Ramos (cell line): ENCODE measurements around the gene SLC35B1.
"Not testable (repeated sequence)": the region's sequence is repeated elsewhere in the genome, so short reads cannot be mapped to it uniquely, and the experiment has no call there.

ENCODE experiments used
- in situ Hi-C: fragments of 300-500 bp; cut with MboI; formaldehyde crosslinking; loops from one replicate; pipeline ENCODE4 v1.14.3; 2022; ENCODE audit warnings: low sequenced_read_pairs; ENCODE audit not compliant: unreplicated experiment

SLC35B1 gene

DNA sequence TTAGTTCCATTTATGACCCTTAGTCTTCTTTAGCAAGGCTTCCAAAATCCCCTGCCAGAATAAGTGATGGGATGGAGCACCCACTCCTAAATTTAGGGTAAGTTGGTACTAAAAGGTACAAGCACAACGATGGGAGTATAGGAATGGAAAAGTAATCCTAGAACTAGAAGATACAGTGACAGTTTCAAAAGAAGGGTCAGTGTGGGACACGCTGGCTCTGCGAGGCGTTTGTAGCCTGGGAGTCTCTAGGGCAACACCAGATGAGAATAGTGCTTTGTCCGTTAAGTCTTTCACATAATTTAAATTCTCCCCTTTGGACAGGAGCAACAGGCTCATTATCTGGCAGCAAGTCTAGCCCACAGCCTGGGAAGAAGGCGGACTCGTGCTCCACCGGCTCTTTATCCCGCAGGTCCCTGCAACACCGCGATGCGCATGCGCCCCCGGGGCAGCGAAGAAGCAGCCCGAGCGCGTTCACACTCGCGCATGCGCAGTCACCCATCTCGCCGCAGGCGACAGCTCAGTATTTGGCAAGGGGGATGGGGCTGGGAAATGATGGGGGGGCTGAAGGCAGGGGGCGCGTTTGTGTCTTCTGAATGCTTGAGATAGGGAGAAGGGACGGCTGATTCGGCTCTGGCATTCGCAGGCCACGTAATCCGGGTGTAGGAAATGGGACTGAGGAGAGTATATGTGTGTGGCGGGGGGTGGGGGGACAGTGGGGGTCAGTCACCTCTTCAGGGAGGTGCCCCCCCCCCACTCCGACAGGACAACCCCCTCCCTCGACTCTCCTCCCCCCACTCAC is 30.4 kb downstream of the SLC35B1 start:
- in situ Hi-C loops = no loop called here

DNA sequence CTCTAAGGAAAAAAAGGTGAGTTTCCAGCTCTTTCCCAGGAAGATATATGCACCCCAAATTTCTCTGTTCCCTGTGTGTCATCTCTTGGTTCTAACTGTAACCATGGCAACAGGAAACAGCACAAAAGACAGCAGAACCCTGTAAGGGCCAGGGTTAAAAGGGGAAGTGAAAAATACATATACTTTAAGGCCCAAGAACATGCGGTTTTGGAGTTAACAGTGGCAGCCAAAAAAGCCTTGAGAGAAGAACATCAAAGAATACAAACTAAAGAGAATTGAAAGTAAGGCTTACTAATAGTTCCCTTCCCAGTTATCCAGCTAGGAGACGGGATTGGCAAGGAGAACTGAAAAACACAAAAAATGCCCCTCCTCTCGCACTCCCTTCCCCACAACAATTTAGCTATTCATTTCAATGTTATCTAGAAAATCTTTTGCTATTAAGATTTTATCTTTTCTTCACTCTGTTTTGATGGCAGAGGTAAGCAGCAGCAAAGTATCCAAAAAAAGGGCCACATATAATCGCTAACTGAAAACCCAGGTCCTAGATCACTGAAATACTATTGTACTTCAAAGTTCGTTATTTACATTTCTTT is 31.4 kb downstream of the SLC35B1 start:
- in situ Hi-C loops = no loop called here

DNA sequence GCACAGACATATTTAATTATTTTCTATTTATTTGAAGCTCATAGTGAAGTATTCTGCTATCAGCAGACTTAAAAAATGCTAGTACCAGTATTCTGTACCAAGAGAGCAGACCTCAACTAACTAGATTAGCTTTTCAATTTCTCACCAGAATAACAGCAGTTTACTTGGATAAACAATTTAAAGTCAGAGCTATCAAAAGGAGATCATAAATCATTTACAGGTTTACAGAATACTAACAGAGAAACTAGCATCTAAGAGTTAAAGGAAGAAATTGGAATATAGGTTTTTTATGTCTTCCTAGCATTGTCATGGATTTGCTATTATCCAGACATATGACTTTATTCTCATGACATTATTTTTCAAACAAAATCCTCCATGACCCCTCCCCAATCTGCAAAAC is 33.3 kb downstream of the SLC35B1 start:
- in situ Hi-C loops = no loop called here

DNA sequence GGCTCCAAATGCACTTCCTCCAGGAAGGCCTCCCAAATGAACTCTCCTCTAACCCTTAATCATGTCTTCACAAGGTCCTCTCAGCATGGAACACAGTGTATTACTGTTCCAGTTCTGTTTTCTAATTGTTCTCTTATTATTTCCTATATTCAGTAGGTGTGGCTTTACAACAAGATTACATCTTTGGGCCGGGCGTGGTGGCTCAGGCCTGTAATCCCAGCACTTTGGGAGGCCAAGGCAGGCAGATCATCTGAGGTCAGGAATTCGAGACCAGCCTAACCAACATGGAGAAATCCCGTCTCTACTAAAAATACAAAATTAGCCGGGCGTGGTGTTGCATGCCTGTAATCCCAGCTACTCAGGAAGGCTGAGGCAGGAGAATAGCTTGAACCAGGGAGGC is 34.1 kb downstream of the SLC35B1 start:
- in situ Hi-C loops = not testable (repeated sequence)

DNA sequence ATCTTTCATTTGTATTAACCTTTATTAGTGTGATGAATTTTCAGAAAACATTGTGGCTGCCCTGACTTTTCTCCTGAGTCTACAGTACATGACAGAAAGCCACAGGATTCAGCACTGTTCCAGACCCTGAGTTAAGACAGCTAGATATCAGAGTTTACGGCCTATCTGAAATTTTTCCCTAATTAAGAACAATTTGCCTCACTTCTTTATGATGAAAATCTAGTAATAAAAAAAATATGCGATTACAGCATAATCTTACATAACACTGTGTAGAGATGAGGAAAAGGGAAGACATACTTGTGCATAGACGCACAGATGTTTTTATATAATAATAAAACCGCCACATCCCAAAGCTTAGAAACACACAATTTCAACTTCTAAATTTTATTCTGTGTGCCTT is 37.1 kb downstream of the SLC35B1 start:
- in situ Hi-C loops = no loop called here

DNA sequence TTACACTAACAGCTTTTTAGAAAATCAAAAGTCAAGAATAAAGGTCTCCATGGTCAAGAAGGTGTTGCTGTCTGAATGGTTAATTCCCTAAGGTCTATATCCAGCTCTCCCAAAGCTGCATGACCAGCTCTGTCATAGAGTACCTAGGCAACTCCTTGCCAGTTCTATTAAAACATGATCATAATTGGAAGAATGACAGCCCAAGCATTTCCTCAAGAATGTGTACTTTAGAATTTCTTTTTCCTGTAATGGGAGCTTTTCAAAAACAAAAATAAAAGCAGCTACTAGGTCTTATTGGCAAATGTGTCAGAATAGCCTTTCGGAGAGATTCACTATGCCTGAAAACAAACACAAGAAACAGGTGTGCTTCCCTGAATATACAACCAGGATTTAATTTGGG is 37.8 kb downstream of the SLC35B1 start:
- in situ Hi-C loops = no loop called here

DNA sequence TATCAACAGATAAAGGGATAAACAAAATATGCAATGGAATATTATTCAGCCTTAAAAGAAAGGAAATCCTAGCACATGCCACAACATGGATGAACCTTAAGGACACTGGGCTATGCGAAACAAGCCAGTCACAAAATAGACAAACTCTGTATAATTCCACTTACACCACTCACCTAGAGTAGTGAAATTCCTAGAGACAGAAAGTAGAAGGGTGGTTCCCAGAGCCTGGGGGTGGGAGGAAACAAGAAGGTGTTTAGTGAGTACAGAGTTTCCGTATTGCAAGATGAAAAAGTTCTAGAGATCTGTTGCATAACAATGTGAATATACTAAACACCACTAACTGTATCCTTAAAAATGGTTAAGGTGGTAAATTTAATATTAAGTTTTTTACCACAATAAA is 39.9 kb downstream of the SLC35B1 start:
- in situ Hi-C loops = no loop called here

DNA sequence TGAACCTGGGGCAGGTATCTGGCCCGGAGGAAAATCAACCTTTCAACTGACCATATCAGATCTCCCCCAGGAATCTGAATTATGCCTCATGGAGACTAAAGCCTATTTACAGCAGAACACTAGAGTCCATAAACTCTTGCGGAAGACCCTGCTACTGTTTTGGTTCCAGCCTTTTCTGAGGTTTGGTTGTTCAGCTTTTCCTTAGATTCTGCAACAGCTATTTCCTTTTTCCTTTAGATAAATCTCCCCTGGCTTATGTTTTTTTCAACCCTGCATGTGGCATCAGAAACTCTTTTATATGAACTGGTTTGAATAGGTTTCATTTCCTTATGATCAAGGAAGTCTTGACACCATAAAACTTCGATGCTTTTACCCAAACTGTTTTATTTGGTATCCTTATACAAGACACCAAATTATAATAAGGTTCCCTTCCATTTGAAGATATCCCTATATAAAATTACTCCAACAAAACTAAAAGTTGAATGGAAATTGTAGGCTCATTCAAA is 43.0 kb downstream of the SLC35B1 start:
- in situ Hi-C loops = no loop called here

DNA sequence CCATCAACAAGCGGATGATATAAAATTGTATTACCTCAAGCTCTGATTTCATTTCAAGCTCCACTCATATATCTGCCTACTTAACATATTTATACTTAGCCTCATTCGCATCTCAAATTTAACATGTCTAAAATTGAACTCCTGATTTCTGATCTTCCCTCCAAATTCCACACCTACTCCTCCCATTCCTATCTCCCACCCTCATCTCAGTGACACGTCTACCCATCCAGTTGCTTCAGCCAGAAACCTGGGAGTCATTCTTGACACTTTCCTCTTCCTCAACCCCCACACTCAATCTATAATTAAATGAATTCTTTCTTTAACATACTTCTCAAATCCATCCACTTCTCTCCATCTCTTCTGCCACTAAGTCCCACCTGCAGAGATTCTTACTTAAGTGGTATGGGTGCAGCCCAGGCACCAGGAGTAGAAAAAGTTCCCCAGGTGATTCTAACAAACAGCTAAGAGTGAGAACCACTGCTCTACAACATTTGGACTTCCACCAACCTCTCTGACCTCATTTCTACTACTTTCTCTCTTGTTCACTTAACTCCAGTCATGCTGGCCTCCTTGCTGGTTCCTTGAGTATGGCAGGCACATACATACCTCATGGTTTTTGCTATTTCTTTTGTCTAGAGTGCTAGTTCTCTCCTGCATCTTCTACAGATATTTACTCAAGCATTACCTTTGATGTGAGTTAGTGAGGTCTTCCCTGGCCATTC is 47.9 kb downstream of the SLC35B1 start:
- in situ Hi-C loops = no loop called here

DNA sequence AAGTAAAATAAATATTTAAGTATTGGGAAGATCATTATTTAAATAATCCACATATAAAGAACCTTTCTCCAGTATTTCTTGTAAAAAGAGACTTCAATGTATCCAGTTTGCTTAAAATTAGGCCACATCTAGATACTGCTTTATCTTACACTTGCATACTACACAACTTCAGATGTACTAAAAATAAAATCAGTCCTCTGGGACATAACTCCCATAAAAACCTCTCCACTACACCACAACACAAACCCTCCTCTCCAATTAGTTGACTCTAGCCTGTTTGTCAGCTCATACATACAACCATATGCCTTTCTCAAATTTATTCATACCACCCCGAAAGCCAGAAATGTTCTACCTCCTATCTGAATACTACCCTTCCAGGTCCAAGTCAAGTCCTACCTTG is 51.5 kb downstream of the SLC35B1 start:
- in situ Hi-C loops = no loop called here
